ENCODE data around the gene OPRM1. TPM values are rescaled to one million over a fixed set of nuclear protein-coding genes. Genes with fewer than 3 reads are reported as not detected.
"Not testable (repeated sequence)": the region's sequence is repeated elsewhere in the genome, so short reads cannot be mapped to it uniquely, and the experiment has no call there.

Gene OPRM1
- total RNA-seq, 1 donor from 2014 or later, result not detected

DNA sequence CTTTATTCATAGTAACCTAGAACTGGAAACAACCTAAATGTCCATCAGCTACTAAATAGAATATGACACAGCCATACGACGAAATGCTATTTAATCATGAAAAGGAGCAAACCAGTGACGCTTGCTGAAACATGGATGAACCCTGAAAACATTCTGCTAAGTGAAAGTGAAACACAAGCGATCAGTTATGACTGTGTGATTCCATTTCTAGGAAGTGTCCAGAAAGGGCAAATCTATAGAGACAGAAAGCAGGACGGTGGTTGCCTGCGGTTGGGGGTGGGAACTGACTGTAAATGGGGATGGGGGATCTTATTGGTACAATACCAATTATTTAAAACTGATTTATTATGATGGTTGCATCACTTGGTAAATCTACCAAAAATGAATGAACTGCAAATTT, 190.7 kb downstream of the OPRM1 start:
- ATAC-seq, result no peak
- intact Hi-C loops (cut with DNase I), result no loop called here
- no peak for DNase-seq (ENCODE audit: missing footprints)

DNA sequence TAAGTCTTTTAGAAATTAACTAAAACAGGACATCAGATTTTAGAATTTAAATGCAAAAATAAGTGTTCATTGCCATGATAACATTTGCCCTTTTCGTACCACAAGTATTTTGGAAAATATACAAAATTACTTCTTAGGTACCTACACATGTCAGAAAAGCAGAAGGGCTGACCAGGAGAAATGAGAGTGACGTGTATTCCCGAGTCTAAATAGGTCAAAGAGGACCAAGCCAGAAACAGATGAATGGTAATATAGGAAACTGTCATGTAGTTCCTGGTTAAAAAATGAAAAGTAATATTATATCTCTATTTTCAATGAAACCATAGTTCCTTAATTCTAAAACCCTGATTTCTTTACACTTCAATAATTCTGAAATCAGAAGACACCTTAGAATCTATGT, 191.4 kb downstream of the OPRM1 start:
- intact Hi-C loops (cut with DNase I), result no loop called here
- ATAC-seq (no peak), DNase-seq (ENCODE audit: missing footprints) (no peak)

DNA sequence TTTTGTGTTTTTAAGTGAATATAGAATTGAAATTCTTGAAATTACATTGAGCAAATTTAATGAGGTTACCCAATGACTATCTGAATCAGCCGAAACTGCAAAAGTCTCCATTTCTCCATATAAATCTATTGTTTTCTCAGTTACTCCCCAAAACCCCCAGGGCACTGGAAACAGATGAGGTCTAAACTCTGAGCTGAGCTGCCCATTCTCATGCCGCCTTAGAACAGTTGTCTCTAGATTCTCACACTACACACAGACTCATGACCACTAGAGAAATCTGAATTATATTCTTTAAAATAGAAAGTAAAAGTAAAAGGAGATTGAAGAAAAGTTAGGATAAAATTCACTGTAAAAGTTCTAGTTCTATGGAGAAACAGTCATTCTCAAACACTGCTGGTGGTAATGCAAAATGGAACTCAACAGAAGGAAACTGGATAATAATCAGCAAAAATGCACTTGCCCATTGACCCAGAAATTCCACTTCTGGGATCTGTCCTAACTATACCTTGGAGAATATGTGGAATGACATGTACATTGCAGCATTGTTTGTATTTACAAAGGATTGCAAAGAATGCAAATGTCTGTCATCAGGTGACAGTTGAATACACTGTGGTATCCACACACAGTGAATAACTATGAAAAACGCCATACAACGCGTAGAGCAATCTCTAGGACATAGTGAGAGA, 192.0 kb downstream of the OPRM1 start:
- no peak for DNase-seq (ENCODE audit: missing footprints)
- no peak for ATAC-seq
- intact Hi-C loops (cut with DNase I), result no loop called here

DNA sequence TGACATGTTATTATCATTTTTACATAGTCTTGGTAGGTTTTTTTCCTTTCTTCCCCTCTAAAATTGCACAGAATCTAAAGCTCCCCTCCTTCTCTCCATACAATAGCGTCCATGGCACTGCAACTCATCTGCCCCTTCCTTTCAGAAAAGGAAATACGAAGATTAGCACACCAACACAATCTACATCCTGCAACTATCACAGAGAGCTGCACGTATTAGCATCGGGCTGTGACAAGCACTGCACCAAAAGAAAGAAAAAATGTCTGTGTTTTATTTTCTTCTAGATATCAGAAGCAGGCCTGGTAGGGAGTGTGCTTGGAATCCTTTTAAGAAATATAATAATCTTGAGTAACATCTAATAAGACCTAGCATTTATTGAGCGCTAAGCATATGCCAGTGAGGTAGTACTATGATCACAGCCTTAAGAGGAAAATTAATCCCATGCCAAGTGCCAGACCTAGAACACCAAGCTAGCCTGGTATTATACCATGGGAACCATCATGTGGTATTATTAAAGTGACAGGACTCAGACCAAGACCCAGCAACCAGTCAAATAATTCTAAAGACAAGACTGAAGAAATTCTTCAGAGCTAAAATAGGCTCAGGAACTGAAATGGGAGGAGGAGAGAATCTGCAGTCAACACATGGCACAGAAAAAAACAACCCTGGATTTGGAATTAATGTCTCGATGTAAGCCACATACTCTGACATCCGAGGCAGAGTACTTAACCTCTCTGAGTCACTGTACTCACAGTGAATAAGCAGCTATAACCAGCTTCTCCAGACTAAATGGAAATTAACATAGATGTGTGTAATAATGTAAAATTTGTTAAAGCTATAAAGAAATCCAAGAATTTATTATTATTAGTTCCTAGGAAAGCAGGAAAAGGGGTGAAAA, 193.2 kb downstream of the OPRM1 start:
- ATAC-seq, result no peak
- no peak for DNase-seq (ENCODE audit: missing footprints)
- intact Hi-C loops (cut with DNase I), result no loop called here

DNA sequence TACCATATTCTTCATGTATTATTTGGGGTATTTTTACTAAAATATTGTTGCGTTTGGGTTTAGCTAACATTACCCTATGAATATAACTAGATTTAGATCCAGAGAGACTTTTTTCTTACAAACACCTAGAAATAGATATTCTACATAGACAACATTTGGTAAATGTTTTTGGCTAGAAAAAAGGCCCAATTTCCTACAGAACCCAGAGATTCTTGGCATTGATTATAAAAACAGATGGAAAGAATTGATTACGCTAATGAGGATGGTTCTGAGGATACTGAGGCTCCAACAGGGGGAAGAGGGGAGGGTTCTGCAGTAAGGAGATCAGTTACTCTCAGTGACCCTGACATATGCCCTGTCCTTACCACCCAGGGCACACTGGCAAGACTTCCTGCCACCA, 194.3 kb downstream of the OPRM1 start:
- ATAC-seq, result no peak
- intact Hi-C loops (cut with DNase I), result no loop called here
- DNase-seq (ENCODE audit: missing footprints), result no peak

DNA sequence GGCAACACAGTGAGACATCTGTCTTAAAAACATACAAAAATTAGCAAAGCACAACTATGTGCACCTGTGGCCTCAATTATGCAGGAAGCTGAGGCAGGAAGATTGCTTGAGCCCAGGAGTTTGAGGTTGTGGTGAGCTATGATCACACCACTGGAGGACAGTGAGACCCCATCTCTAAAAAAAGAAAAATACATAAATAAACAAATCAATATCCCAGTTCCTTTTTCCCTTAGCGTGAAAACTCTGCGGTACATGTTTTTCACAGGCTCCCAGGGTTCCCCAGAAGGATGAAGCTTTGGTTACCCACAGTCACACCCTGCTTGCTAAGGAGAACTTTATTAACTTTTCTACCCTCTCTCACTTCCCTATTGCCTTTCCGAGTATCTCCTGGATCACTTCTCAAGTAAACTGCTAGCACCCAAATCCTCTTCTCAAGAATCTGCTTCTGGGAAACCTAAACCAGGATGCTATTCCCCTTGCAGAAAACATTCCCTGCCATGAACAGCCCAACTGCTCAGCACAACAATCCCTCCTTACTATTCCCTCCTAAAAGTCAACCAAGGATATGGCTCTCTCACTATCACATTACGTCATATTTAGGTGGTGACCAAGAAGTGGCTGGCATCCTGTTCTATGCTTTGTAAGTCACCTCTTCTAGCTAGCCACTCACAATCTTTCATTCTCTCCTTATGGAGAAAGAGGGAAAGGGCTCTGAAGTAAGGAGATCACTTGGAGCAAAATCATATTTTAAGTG, 195.2 kb downstream of the OPRM1 start:
- ATAC-seq (no peak), DNase-seq (ENCODE audit: missing footprints) (no peak)
- intact Hi-C loops (cut with DNase I), result no loop called here

DNA sequence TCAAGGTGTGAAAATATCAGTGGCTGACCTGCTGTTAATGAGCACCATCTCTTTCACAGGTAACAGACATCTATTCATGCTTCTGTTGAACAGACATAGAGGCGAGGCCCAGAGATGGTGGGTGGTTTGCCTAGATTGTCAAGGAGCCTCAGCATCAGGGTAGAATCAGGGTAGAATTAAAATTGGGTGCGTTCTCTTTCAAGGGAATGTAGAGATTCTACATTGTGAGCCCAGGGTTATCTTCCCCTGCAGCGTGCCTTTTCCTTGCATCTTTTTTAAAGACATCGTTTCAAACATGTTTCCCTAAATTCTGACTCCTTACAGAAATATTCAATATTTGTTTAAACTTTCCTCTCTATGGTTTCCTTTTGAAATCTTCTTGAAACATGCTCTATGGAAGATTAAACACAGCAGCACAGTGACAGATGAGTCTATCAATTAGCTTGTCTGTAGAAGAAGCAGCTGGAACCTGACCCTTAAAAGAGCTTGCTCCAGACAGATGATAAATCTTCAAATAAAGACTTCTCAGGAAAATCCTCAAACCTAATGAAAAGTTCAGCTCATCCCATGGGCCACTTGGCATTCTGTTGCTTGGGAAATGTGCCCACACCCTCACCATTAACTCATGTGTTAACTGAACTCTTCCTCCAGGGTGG, 197.7 kb downstream of the OPRM1 start:
- DNase-seq (ENCODE audit: missing footprints) (no peak), ATAC-seq (no peak)
- intact Hi-C loops (cut with DNase I), result no loop called here

DNA sequence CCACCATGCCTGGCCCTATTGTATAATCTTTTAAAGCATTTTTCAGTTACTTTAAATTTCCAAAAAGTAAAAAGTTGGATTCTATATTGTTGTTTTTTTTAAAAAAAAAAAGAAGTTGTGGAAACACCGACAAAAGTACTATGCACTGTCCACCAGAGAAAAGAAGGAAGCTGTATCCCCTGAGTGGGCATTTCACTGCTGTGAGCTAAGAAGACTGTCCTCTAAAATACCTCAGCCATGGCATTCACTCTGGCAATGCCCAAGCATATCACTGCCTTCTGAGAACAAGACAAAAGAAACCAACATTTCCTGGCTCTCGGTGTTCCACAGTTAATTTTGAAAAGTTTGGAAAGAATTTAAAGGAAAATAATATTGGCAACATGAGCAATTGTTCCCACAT, 199.8 kb downstream of the OPRM1 start:
- DNase-seq (ENCODE audit: missing footprints), result no peak
- intact Hi-C loops (cut with DNase I), result no loop called here
- no peak for ATAC-seq

DNA sequence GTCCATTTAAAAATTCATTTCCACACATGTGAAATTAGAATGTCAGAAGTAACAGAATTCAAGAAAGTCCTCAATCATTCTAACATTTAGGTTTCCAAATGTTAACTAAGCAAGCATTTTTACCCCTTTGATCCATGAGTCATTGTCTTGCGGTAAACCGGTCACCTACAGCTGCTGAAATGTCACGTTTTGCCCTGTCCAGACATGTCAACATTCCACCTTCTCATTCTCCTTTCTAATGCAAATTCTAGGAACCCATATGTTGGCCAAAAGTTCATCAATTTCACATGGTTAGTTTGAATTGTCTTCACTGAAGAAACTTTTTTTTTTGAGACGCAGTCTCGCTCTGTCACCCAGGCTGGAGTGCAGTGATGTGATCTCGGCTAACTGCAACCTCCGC, 200.4 kb downstream of the OPRM1 start:
- intact Hi-C loops (cut with DNase I), result no loop called here
- no peak for DNase-seq (ENCODE audit: missing footprints)
- ATAC-seq, result no peak

DNA sequence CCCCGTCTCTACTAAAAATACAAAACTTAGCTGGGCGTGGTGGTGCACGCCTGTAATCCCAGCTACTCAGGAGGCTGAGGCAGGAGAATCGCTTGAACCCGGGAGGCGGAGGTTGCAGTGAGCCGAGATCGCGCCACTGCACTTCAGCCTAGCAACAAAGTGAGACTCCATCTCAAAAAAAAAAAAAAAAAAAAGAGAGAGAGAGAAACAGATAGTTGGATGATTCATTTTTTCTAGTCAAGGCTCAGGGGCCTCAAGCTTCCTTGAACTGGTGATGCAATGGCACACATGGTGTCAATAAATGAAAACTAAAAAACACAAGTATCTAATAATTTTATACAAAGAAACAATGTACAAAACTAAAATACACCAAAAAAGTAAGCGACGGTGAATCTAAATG, 202.0 kb downstream of the OPRM1 start:
- ATAC-seq; DNase-seq (ENCODE audit: missing footprints); intact Hi-C loops (cut with DNase I): not testable (repeated sequence)

DNA sequence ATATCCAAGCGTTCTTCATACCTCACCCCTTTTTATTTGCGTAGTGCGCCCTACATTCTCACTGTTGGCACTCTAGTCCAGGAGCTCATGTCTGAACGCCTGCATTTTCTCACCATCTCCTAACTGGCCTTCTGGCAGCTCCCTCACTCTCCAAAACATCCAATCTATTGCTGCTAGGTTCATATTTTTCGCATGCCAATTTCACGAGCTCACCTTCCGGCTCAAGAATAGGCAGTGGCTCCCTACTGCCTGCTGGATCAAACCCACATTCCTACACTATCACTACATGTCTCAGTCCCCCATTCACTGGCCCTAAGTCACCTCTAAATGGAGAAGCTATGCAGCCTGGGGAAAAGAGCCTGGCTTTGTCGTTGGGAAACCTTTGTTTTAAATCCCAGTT, 202.5 kb downstream of the OPRM1 start:
- no peak for ATAC-seq
- intact Hi-C loops (cut with DNase I), result no loop called here
- DNase-seq (ENCODE audit: missing footprints), result no peak

DNA sequence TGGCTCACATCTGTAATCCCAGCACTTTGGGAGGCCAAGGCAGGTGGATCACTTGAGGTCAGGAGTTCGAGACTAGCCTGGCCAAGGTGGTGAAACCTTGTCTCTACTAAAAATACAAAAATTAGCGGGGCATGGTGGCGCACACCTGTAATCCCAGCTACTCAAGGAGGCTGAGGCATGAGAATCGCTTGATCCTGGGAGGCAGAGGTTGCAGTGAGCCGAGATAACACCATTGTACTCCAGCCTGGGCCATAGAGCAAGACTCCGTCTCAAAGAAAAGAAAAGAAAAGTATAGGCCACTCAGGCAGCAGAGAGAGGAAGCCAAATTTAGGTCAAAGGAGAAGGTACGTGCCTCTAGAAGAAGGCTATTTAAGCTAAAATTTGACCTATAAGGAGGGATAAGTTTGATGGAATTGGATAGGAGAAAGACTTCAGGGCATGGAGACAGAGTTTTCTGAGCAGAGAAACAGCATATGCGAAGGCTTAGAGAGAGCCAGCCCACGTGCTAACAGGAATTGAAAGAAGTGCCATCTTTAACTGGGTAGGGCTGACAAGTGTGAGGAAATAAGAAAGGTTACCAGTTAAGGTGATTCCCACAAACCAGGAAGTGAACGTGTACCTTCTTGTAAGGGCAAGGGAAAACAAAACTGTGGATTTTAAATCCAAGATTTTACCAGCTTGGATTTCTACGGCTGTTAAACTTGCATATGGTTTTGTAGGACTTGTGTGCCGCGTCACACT, 203.7 kb downstream of the OPRM1 start:
- intact Hi-C loops (cut with DNase I), result no loop called here

DNA sequence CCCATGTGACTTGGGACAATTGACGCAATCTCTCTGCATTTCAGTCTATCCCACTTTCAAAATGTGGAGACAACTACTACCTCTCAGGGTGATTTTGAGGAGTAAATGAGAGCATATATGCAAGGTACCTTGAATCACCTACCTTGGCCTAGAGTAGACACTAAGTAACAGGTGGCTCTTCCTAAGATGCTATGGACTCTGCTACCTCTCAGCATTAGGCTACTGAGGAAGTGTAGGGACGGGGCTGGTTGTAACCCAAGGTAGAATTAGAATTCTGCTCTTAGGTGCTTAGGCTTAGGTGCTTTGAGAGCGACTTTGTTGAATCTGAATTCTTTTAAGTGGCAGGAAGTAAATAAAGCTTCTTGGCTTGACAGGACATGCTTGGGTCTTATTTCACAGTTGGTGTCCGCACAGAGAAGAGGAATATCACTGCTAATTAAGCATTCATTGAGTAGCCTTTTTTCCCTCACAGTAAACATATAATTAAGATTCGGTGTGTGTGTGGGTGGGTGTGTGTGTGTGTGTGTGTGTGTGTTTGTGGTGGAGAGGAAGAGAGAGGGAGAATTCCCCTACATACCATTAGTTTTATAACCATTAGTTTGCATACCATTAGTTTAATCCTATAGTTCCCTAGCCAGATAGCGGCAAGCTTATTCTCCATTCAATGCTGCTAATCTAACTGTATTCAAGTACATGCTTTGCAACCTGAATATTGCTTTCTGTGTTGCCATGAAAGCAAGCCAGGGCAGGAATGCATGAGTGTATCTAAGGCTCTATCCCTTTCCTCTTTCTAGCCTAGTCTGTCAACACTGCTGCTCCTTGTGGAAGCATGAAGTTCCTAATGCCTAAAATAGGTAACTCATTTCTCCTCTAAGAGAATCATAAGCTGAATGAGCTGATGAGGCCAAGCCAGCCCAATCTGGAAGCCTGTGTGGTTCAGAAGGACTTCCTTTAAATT, 205.0 kb downstream of the OPRM1 start:
- DNase-seq (ENCODE audit: missing footprints) (no peak), ATAC-seq (peak; percentile 48)
- intact Hi-C loops (cut with DNase I), result no loop called here

More for the DNA sequence above, 203.7 kb downstream of the OPRM1 start:
- ATAC-seq, result no peak
- no peak for DNase-seq (ENCODE audit: missing footprints)

DNA sequence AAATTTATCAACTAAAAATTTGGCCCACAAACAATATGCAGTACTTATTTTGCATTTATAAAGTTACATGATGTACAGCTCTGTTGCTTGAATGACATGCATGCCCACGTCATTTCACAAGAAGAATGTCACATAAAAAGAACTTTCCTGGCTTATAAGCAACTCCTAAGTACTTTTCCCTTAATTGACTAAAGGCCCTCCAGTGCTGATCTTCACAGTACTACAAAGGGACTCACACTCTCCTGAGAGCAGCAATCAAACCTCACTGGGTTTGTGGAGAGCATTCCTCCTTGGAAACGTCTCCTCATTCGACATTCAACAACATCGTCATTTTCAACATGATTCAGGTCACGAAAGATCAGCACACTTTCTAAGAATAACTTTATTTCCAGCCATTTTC, 206.5 kb downstream of the OPRM1 start:
- ATAC-seq, result no peak
- no peak for DNase-seq (ENCODE audit: missing footprints)
- intact Hi-C loops (cut with DNase I), result no loop called here

DNA sequence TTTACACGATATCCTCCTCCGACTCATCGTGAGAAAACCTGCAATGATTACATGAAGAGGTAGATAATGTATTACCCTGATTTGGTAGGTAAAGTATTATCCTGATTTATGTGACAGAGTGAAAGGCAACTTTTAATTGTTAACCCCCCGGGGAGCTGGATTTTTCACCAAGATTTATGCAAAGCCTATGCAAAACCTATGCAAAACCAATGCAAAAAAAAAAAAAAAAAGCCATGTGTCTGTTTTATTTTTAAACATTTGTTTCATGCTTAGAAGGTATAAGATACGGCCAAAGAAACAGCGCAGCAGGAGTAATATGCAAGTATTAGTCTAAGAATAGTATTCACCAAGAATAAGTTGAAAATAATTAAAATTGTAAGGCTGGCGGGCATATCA, 207.7 kb downstream of the OPRM1 start:
- no peak for DNase-seq (ENCODE audit: missing footprints)
- intact Hi-C loops (cut with DNase I), result no loop called here
- no peak for ATAC-seq

DNA sequence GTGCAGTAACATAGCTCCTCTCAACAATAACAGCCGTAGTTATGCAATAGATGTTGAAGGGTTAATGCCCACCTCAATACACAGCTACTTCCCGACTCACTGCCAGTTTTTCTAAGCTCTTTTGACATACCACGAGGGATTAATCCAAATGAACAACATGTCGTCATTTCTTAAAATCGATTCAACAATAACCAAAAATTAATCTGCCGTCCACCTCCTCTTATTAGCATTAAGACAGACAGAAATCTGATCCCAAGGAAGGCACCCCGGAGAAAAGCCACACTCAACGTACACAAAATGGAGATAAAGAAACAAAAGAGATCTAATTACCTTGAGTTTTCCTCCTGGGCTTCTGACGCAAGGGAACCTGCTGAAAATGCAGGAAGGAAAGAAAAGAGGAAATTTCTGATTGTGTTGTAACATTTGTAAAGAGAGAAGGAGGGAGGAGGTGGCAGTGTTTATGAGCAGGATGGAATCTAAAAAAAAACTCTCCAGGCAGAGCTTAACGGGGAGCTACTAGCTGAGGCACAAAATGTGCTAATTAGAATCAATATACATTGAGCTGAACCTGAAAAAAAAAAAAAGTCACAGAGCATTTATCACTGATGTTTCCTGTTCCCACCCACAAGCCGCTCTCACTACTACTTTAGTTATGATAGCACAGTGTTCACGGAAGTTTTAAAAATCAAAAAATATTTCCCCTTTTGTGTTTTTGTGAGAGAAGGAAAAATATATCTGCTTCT, 208.2 kb downstream of the OPRM1 start:
- no peak for DNase-seq (ENCODE audit: missing footprints)
- no peak for ATAC-seq
- intact Hi-C loops (cut with DNase I), result no loop called here

Measured in Right ventricle myocardium inferior (tissue), 1 donor.